CD4-positive, alpha-beta T cell treated with Interferon alpha-2 for 1 hour (primary cell): ENCODE data around the gene MINDY1.

Experiments
- DNase-seq, 2 donors: peaks; one replicate each; pipeline ENCODE4 v3.0.0-alpha.2; 2020 to 2022

The MINDY1 gene

GRCh38 chr1:150964164-150964489 lies 42.6 kb downstream of the MINDY1 start:
- no peak for DNase-seq

DNA sequence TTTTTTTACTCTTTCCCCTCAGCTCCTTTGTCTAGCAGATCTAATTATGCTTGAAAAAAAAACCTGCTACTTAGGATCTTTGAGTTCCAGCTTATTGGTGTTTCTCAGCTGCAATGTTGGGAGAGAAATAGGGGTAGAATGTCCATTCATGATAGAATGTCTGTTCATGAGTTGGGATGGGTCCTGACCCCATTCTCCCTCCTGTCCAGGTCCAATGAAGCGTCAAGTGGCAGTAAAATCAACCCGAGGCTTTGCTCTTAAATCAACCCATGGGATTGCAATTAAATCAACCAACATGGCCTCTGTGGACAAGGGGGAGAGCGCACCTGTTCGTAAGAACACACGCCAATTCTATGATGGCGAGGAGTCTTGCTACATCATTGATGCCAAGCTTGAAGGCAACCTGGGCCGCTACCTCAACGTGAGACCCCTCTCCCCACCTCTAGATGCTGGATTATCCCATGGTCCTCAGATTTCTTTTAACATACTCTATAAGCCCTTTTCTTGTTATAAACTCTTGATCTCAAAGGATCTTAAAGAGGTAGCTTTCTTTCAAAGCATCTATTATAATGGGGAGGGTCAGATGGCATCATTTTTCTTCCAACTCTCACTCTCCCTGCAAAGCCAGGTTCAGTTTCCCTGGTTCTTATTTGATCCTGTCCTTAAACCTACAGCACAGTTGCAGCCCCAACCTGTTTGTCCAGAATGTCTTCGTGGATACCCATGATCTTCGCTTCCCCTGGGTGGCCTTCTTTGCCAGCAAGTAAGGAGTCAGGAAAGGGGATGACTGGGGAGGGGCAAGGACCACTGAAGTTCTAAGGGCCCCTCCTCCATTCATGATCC lies 43.2 kb downstream of the MINDY1 start:
- DNase-seq, result no peak

DNA sequence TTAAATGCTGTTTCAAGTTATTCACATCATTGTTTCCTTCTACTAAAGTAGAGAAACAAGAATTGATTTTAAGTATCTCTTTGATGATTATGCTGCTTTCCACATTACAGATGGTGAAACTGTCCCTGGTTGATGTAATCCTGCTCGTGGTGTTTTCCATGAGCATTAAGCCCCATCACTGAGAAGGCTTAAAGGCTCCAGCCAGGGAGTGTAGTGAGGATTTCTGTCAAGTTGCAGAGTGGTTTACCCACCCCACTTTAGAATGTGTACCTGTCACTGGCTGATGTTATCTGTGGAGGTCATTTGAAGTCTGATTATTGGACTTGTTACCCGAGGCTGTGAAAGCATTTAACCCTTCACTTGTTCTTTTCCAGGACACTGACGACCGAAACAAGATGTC lies 44.9 kb downstream of the MINDY1 start:
- DNase-seq, result no peak

DNA sequence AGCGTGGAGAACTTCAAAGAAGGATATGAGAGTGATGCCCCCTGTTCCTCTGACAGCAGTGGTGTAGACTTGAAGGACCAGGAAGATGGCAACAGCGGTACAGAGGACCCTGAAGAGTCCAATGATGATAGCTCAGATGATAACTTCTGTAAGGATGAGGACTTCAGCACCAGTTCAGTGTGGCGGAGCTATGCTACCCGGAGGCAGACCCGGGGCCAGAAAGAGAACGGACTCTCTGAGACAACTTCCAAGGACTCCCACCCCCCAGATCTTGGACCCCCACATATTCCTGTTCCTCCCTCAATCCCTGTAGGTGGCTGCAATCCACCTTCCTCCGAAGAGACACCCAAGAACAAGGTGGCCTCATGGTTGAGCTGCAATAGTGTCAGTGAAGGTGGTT lies 46.1 kb downstream of the MINDY1 start:
- DNase-seq, result no peak

DNA sequence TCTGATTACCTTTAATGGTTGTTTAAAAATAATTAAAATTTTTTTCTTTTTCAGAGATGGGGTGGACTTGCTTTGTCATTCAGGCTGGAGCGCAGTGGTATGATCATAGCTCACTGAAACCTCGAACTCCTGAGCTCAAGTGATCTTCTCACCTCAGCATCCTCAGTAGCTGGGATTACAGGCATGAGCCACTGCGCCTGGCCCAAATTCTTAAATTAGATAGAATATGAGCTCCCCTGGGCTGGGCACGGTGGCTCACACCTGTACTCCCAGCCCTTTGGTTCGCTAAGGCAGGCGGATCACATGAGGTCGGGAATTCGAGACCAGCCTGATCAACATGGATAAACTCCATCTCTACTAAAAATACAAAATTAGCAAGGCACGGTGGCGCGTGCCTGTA lies 49.0 kb downstream of the MINDY1 start:
- DNase-seq, result no peak

DNA sequence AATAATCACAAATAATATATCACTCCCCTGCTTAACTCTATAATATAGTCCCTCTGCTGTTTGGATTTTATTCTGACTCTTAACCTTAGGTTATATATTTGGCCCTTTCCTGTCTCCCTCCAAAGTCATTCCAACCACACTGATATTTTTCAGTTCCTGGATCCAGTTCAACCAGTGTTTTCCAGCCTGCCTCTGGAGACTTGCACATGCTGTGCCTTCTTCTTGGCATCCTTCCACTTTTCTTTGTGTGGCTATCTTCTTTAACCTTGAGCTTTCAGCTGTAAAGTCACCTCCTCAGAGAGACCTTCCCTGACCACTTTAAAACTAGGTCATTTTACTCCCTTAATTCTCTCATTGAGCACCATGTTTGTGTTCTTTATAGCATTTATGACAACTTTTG lies 51.4 kb downstream of the MINDY1 start:
- DNase-seq, result no peak

GRCh38 chr1:150954708-150955107 lies 52.0 kb downstream of the MINDY1 start:
- no peak for DNase-seq
